Heart left ventricle (tissue), 16 donors: Measurements from ENCODE around the gene NOTCH4. TPM values are rescaled to one million over a fixed set of nuclear protein-coding genes. Genes with fewer than 3 reads are reported as not detected.

ENCODE experiments used
- ATAC-seq, 4 donors: fragments of 200-7000 bp; cut with Tn5 transposase; one replicate each; pipeline ENCODE4 v1.9.1; 2020 to 2022; ENCODE audit warnings: moderate library complexity in 4 of 4, mild to moderate bottlenecking in 3 of 4, moderate number of reproducible peaks in 1 of 4
- DNase-seq, 5 donors: peaks; one replicate each; pipeline ENCODE4 v3.0.0-alpha.2; 2020
- H3K27ac ChIP-seq, 12 donors: fragments of 200-600 bp; sonication (generic) in 4 of 12; one replicate each; pipeline versions ENCODE4 v1.5.0 to v1.8.0; 2016 to 2022; ENCODE audit warnings: mild to moderate bottlenecking in 2 of 12
- H3K27me3 ChIP-seq, 9 donors: fragments of 200-600 bp; sonication (generic) in 2 of 9; one replicate each; pipeline versions ENCODE4 v1.5.1 to v1.8.0; 2016 to 2022; ENCODE audit warnings: mild to moderate bottlenecking in 3 of 9
- H3K36me3 ChIP-seq, 9 donors: fragments of 200-600 bp; sonication (generic) in 2 of 9; one replicate each; pipeline versions ENCODE4 v1.5.0 to v1.8.0; 2018 to 2022; ENCODE audit warnings: mild to moderate bottlenecking in 2 of 9
- H3K4me1 ChIP-seq, 12 donors: fragments of 200-600 bp; sonication (generic) in 4 of 12; one replicate each; pipeline versions ENCODE4 v1.5.0 to v1.8.0; 2016 to 2022; ENCODE audit warnings: mild to moderate bottlenecking in 3 of 12
- H3K4me3 ChIP-seq, 12 donors: fragments of 200-600 bp; sonication (generic) in 4 of 12; one replicate each; pipeline versions ENCODE4 v1.5.0 to v1.8.0; 2017 to 2022; ENCODE audit warnings: mild to moderate bottlenecking in 9 of 12, moderate library complexity in 4 of 12
- H3K9me3 ChIP-seq, 12 donors: fragments of 200-600 bp; sonication (generic) in 4 of 12; one replicate each; pipeline versions ENCODE4 v1.5.0 to v1.8.0; 2016 to 2022; ENCODE audit warnings: mild to moderate bottlenecking in 1 of 12
- POLR2A ChIP-seq, 2 donors: fragments of 450-650 bp; IDR thresholded peaks; one replicate each; pipeline ENCODE4 v1.6.1; 2017; ENCODE audit warnings: antibody characterized with exemption in 2 of 2, mild to moderate bottlenecking in 2 of 2, moderate library complexity in 2 of 2
- WGBS, 4 donors: extraction: QIAGEN DNeasy Blood & Tissue Kit in 2 of 4; methylation state at CpG; one replicate each; pipeline versions ENCODE4 v1.1.5 to v1.1.7; 2013 to 2018; 5-methylcytosine and 5-hydroxymethylcytosine counted together
- intact Hi-C, 10 donors: fragments of 100-400 bp; cut with DNase I; formaldehyde crosslinking; loops; one replicate each; pipeline versions ENCODE4 v1.11.1 to v1.14.2; 2022
- polyA plus RNA-seq, 2 donors: library from polyadenylated mRNA; stranded (reverse); fragments of 200-250 nt; gene quantifications; one replicate each; pipeline ENCODE4 v1.2.3, GENCODE V29; 2013
- total RNA-seq, 9 donors: library from RNA; depleted of rRNA in 2 of 9; stranded (reverse); fragments of >200 nt in 2 of 9; fragmentation: NEBNext Ultra II Directional in 3 of 9; extraction: Animal tissue kit (Norgen Biotek cat#: 25700) in 3 of 9; gene quantifications; one replicate each; pipeline versions ENCODE4 v1.1.0 to v1.2.4, GENCODE V29; 2016 to 2023
- TF ChIP-seq, protein P1 (sequence below), 12 donors: fragments of 200-600 bp; sonication (generic) in 4 of 12; IDR thresholded peaks; one replicate each; pipeline versions ENCODE4 v1.5.0 to v1.8.0; 2018 to 2022; ENCODE audit warnings: antibody characterized with exemption in 12 of 12, mild to moderate bottlenecking in 5 of 12
- donor health status: ischemic (EF 13 %, LVEDD 7.1; RV severe dilation, severe dysfunction).
- donor health status: healthy with polysubstance abuse.
- donor health status: DM: no; HTN: yes; CAD: no.
- donor health status: DM: no; HTN: no; CAD: no.
- donor health status: ischemic (EF 25% LVEDD 6.9; RV normal size, moderate dysfunction).
- donor health status: ischemic (EF 25% LVEDD 5.7; RV mildly dilated, moderate dysfunction).
- donor health status: healthy.
- donor health status: DM: yes; HTN: yes; CAD: no.
- donor health status: ischemic (EF 35%, LVEDD 5.7; RV mildly dilated, moderate dysfunction).
- donor health status: nonischemic (EF 11% LVEDD 7.7; RV severe dilation, severe dysfunction).
- donor health status: DM: yes; HTN: yes; CAD: no.
- donor health status: PGD.
- donor health status: ischemic (EF 29% LVEDD 5.4; RV normal size, mild dysfunction).
- donor health status: nonischemic (EF 23%, LVEDD 6.1; RV moderate dilation, normal function).

The NOTCH4 gene
- total and polyA plus RNA-seq, 11 donors = 15.8 to 55.5 (median 24.9) TPM

DNA sequence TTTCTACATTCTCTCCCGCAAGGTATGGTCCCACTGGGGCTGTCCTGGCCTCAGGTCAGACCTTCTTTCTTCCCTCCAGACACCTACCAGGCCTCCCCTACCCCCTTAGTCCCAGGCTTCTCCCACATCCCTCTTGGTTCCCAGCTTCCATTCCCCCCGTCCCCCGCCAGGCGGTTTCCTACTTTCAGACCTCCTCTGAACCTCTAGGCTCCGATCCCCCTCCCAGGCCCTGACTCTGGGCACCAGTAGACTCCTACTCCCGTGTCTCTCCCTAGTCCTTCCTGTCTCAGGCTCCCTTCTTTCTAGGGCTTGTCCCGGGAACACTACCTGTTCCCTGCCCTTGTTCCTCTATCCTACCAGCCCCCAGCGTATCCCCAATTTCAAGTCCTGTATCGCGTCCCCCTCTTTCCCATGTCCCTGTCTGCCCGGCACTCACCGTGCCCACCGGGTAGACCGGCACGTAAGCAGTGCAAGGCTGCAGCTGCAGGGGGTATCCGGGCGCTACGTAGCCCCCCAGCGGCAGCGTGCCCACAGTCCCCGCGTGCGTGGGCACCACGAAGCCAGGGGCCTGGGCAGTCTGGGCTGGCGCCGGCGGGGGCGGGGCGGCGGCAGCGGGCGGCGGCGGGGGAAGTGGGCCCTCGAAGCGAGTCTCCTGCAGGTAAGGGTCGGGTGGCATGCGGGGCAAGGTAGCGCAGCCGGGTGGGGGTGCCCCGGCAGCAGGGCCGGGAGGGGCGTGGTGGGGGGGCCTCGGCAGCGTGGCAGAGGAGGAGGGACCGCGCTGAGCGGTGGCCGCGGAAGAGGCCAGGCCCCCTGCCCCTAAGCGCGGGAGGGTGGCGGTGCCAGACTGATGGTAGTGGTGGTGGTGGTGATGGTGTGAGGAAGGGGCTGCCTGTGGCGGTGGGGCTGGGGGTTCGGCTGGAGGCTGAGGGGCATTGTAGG lies 73.7 kb downstream of the NOTCH4 start:
- Histone ChIP-seq H3K9me3 (no peaks in the 10 kb centered on the region), H3K27me3 (peaks cover 0 to 48% (median 6%) of the 10 kb centered on the region in 9 donors), H3K27ac (peak overlapping the region in 1 of 12 donors; percentile 41), H3K36me3 (peaks cover 0 to 5% (median 0%) of the 10 kb centered on the region in 9 donors), H3K4me1 (peaks cover 6 to 37% (median 21%) of the 10 kb centered on the region in 12 donors), H3K4me3 (peak overlapping the region in 3 of 12 donors; percentile 69 to 91 (median 69))
- no peak for ATAC-seq
- intact Hi-C loops = loop anchor here in 6 of 10 donors (5.0 to 10.0 kb wide), 4 partner anchors 33 to 105 kb away; no protein-coding TSS in a partner anchor
- WGBS, 4 donors = 36 to 59% (median 51%) methylated on average over 53 to 55 of the region's 55 CpGs
- no peak for TF ChIP-seq POLR2A (IDR thresholded peaks at IDR 0.05)
- TF ChIP-seq, protein P1, sequence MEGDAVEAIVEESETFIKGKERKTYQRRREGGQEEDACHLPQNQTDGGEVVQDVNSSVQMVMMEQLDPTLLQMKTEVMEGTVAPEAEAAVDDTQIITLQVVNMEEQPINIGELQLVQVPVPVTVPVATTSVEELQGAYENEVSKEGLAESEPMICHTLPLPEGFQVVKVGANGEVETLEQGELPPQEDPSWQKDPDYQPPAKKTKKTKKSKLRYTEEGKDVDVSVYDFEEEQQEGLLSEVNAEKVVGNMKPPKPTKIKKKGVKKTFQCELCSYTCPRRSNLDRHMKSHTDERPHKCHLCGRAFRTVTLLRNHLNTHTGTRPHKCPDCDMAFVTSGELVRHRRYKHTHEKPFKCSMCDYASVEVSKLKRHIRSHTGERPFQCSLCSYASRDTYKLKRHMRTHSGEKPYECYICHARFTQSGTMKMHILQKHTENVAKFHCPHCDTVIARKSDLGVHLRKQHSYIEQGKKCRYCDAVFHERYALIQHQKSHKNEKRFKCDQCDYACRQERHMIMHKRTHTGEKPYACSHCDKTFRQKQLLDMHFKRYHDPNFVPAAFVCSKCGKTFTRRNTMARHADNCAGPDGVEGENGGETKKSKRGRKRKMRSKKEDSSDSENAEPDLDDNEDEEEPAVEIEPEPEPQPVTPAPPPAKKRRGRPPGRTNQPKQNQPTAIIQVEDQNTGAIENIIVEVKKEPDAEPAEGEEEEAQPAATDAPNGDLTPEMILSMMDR (IDR thresholded peaks at IDR 0.05) = no peak
- DNase-seq = no peak

DNA sequence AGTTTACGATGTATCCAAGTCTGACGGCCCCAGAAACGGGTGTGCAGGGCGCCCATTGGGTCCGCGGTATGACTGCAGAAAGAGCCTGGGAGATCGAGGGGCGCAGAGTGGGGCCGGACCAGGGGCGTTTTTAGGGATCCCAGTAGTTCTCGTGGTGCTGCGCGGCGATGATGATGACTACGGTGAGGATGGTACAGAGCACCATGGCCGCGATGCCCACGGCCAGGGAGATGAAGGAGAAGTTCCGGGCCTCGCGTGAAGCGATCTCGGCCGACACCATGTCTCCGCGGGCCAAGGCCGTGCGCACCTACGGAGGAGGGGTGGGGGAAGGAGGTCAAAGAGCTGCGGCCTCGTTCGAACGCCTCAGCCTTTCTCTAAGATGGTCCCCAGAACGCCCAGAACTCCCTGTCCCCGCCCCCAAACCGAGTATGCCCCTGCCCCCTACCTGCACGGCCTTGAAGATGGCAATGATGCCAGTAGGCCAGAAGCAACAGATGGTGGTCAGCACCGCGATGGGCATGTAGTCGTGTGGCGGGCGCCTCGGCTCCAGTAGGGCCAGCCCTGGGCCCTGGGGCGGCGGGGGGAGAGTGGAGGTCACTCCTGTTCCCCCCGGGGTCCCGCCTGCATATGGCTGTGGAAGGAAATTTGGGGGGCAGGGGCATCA lies 74.6 kb downstream of the NOTCH4 start:
- no peaks in the 10 kb centered on the region for H3K9me3 ChIP-seq
- TF ChIP-seq POLR2A (IDR thresholded peaks at IDR 0.05) = no peak
- TF ChIP-seq, protein P1 (IDR thresholded peaks at IDR 0.05) = no peak
- H3K27ac ChIP-seq = no peak overlapping the region
- peaks cover 0 to 31% (median 14%) of the 10 kb centered on the region in 12 donors for H3K4me1 ChIP-seq
- DNase-seq (peak in 1 of 5 donors; percentile 37), ATAC-seq (no peak)
- intact Hi-C loops = no loop called here
- WGBS, 4 donors = 34 to 60% (median 47%) methylated on average over 44 to 47 of the region's 47 CpGs
- peaks cover 0 to 5% (median 0%) of the 10 kb centered on the region in 9 donors for H3K36me3 ChIP-seq
- peaks cover 0 to 48% (median 6%) of the 10 kb centered on the region in 9 donors for H3K27me3 ChIP-seq
- H3K4me3 ChIP-seq = peak overlapping the region in 9 of 12 donors; percentile 24 to 42 (median 34)

DNA sequence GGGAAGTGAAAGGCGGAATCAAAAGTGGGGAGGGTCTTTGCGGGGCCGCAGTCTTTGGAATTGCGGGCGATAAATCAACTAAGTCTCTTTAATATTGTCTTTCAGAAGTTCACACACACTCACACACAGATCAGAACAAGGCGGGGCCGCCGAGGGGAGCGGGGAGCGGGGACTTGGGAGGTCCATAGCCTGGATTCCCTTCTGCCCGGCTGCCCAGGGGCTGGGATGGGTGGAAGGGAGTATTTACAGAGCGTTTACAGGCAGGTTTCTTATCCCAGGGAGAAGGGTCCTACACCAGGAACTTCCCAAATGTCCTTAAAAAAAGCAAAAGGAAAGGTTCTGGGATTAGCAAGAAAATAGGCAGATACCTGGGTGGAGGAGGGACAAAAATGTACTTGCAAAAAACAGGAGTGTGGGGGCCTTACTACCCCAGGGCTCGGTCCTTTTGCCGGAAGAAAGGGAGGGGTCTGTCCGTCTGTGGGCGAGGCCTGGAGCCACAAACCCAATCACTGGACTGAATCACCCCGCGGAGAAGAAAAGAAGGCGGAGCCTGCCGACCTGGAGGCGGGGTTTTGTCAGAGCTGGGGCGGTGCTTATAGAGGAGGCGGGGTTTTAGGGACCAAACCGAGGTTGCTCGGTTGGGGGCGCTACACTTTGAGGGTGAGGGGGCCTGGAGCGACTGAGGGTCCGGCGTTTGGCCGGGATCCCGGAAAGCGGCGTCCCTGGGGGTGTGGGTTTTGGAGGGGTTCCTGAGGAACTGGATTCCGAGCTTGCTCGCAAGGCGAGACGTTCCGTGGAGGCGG lies 75.4 kb downstream of the NOTCH4 start:
- no peaks in the 10 kb centered on the region for H3K9me3 ChIP-seq
- H3K27ac ChIP-seq = no peak overlapping the region
- TF ChIP-seq, protein P1 (IDR thresholded peaks at IDR 0.05) = peak in 5 of 12 donors; percentile 8 to 16 (median 12)
- TF ChIP-seq POLR2A (IDR thresholded peaks at IDR 0.05) = no peak
- H3K27me3 ChIP-seq = peaks cover 0 to 48% (median 6%) of the 10 kb centered on the region in 9 donors
- intact Hi-C loops = no loop called here
- WGBS, 4 donors = 16 to 37% (median 31%) methylated on average over 39 of the region's 39 CpGs
- H3K36me3 ChIP-seq = peaks cover 0 to 5% (median 0%) of the 10 kb centered on the region in 9 donors
- ATAC-seq (peak in 3 of 4 donors; percentile 41 to 64 (median 55)), DNase-seq (peak in 4 of 5 donors; percentile 58 to 78 (median 62))
- peak overlapping the region in 9 of 12 donors; percentile 24 to 42 (median 34) for H3K4me3 ChIP-seq
- peaks cover 0 to 28% (median 13%) of the 10 kb centered on the region in 12 donors for H3K4me1 ChIP-seq
